H9 (cell line): Measurements from ENCODE around the gene EVX2. TPM values are rescaled to one million over a fixed set of nuclear protein-coding genes. Genes with fewer than 3 reads are reported as not detected.
A peak's percentile ranks its signal among the peaks of the same experiment; 100 is the strongest.

Experiments
- DNase-seq: peaks from one replicate; pipeline ENCODE4 v3.0.0-alpha.2; 2017
- H2AFZ ChIP-seq: one replicate; pipeline ENCODE4 v1.6.1; 2013; ENCODE audit warnings: mild to moderate bottlenecking, low read length, control low read depth, moderate library complexity
- H2AK5ac ChIP-seq: 2 replicates; pipeline ENCODE4 v1.6.1; 2013; ENCODE audit warnings: low read length, control low read depth, mixed read lengths; ENCODE audit not compliant: insufficient read length
- H2BK120ac ChIP-seq: one replicate; pipeline ENCODE4 v1.6.1; 2013; ENCODE audit warnings: low read depth, mild to moderate bottlenecking, low read length, control low read depth, inconsistent platforms; ENCODE audit not compliant: poor library complexity, severe bottlenecking
- H2BK12ac ChIP-seq: 2 replicates; pipeline ENCODE4 v1.6.1; 2013; ENCODE audit warnings: low read length, control low read depth, mixed read lengths, low read depth; ENCODE audit not compliant: insufficient read length
- H2BK15ac ChIP-seq: 2 replicates; pipeline ENCODE4 v1.6.1; 2013; ENCODE audit warnings: low read depth, low read length, control low read depth
- H2BK20ac ChIP-seq: one replicate; pipeline ENCODE4 v1.6.1; 2013; ENCODE audit warnings: low read depth, mild to moderate bottlenecking, low read length, control low read depth, inconsistent platforms; ENCODE audit not compliant: poor library complexity, severe bottlenecking
- H2BK5ac ChIP-seq: 2 replicates; pipeline ENCODE4 v1.6.1; 2013; ENCODE audit warnings: low read length, control low read depth, mixed read lengths; ENCODE audit not compliant: insufficient read length
- H3K14ac ChIP-seq: 2 replicates; pipeline ENCODE4 v1.6.1; 2013; ENCODE audit warnings: low read length, control low read depth; ENCODE audit not compliant: insufficient read depth
- H3K18ac ChIP-seq: 2 replicates; pipeline ENCODE4 v1.6.1; 2013; ENCODE audit warnings: low read depth, mild to moderate bottlenecking, mixed read lengths, low read length, control low read depth; ENCODE audit not compliant: insufficient read length
- H3K23ac ChIP-seq: 2 replicates; pipeline ENCODE4 v1.6.1; 2013; ENCODE audit warnings: low read length, control low read depth, mixed read lengths, low read depth; ENCODE audit not compliant: insufficient read length
- H3K23me2 ChIP-seq: 2 replicates; pipeline ENCODE4 v1.6.1; 2013; ENCODE audit warnings: low read depth, mild to moderate bottlenecking, mixed read lengths, low read length, control low read depth; ENCODE audit not compliant: insufficient read length, poor library complexity, severe bottlenecking
- H3K27ac ChIP-seq: 2 replicates; pipeline ENCODE4 v1.5.1; 2013; ENCODE audit warnings: low read length, control low read depth, mixed read lengths, low read depth; ENCODE audit not compliant: insufficient read length
- H3K27me3 ChIP-seq: 2 replicates; pipeline ENCODE4 v1.6.1; 2013; ENCODE audit warnings: low read length, control low read depth, inconsistent platforms; ENCODE audit not compliant: insufficient read depth
- H3K4ac ChIP-seq: 2 replicates; pipeline ENCODE4 v1.6.1; 2013; ENCODE audit warnings: low read depth, mild to moderate bottlenecking, control low read depth, inconsistent platforms, low read length, moderate library complexity
- H3K4me1 ChIP-seq: 2 replicates; pipeline ENCODE4 v1.6.1; 2013; ENCODE audit warnings: low read length, control low read depth, inconsistent platforms; ENCODE audit not compliant: insufficient read depth
- H3K4me2 ChIP-seq: 2 replicates; pipeline ENCODE4 v1.6.1; 2013; ENCODE audit warnings: low read length, control low read depth, mixed read lengths; ENCODE audit not compliant: insufficient read length, insufficient read depth
- H3K56ac ChIP-seq: 2 replicates; pipeline ENCODE4 v1.6.1; 2013; ENCODE audit warnings: low read depth, mild to moderate bottlenecking, mixed read lengths, low read length, control low read depth; ENCODE audit not compliant: insufficient read length
- H3K79me1 ChIP-seq: 2 replicates; pipeline ENCODE4 v1.6.1; 2013; ENCODE audit warnings: low read depth, mild to moderate bottlenecking, moderate library complexity, low read length, control low read depth, inconsistent platforms; ENCODE audit not compliant: insufficient read depth, poor library complexity, severe bottlenecking
- H3K79me2 ChIP-seq: 2 replicates; pipeline ENCODE4 v1.6.1; 2013; ENCODE audit warnings: low read length, control low read depth, inconsistent platforms; ENCODE audit not compliant: insufficient read depth
- H3K9ac ChIP-seq: 2 replicates; pipeline ENCODE4 v1.6.1; 2013; ENCODE audit warnings: low read length, control low read depth, mixed read lengths; ENCODE audit not compliant: insufficient read length; ENCODE audit errors: extremely low read depth
- H3K9me3 ChIP-seq: one replicate; pipeline ENCODE4 v1.6.1; 2013; ENCODE audit warnings: low read depth, low read length, inconsistent platforms; ENCODE audit not compliant: control insufficient read depth
- H3T11ph ChIP-seq: one replicate; pipeline ENCODE4 v1.6.1; 2013; ENCODE audit warnings: mild to moderate bottlenecking, low read length, control low read depth, inconsistent platforms
- H4K20me1 ChIP-seq: one replicate; pipeline ENCODE4 v1.6.1; 2013; ENCODE audit not compliant: control insufficient read depth, insufficient read length, insufficient read depth
- H4K5ac ChIP-seq: 2 replicates; pipeline ENCODE4 v1.6.1; 2013; ENCODE audit warnings: low read depth, mild to moderate bottlenecking, mixed read lengths, low read length, control low read depth; ENCODE audit not compliant: insufficient read length
- H4K8ac ChIP-seq: replicated peaks from 2 replicates; pipeline ENCODE4 v1.6.1; 2013; ENCODE audit warnings: low read length, control low read depth, mixed read lengths, low read depth; ENCODE audit not compliant: insufficient read length
- H4K91ac ChIP-seq: 2 replicates; pipeline ENCODE4 v1.6.1; 2013; ENCODE audit warnings: low read depth, mild to moderate bottlenecking, moderate library complexity, mixed read lengths, low read length, control low read depth; ENCODE audit not compliant: insufficient read length
- H3K27ac Mint-ChIP-seq, 3 experiments: 2 replicates in 2 of 3; 3 replicates in 1 of 3; pipeline ENCODE4 v1.8.0; 2020 to 2021; ENCODE audit warnings: mixed read lengths in 3 of 3, mild to moderate bottlenecking in 1 of 3, moderate library complexity in 1 of 3
- H3K27me3 Mint-ChIP-seq: 2 replicates; pipeline ENCODE4 v1.8.0; 2021; ENCODE audit warnings: low read depth, mild to moderate bottlenecking, moderate library complexity, mixed read lengths
- H3K36me3 Mint-ChIP-seq, 3 experiments: 2 replicates in 2 of 3; 3 replicates in 1 of 3; pipeline ENCODE4 v1.8.0; 2020 to 2021; ENCODE audit warnings: low read depth in 3 of 3, mixed read lengths in 3 of 3; ENCODE audit not compliant: insufficient read depth in 1 of 3
- H3K4me1 Mint-ChIP-seq, 2 experiments: 2 replicates each; pipeline ENCODE4 v1.8.0; 2020; ENCODE audit warnings: mixed read lengths in 2 of 2
- H3K4me3 Mint-ChIP-seq, 2 experiments: 2 replicates in 1 of 2; 3 replicates in 1 of 2; pipeline ENCODE4 v1.8.0; 2020 to 2021; ENCODE audit warnings: mild to moderate bottlenecking in 2 of 2, mixed read lengths in 2 of 2, moderate library complexity in 1 of 2
- H3K9me3 Mint-ChIP-seq, 2 experiments: 2 replicates in 1 of 2; 3 replicates in 1 of 2; pipeline ENCODE4 v1.8.0; 2020; ENCODE audit warnings: mild to moderate bottlenecking in 2 of 2, mixed read lengths in 2 of 2, moderate library complexity in 1 of 2
- CTCF ChIP-seq: fragments of 200-600 bp; sonication (generic); conservative IDR thresholded peaks from 3 replicates; pipeline ENCODE4 v1.8.0; 2021; ENCODE audit warnings: antibody characterized with exemption, mild to moderate bottlenecking
- WGBS: extraction: QIAGEN DNeasy Blood & Tissue Kit; methylation state at CpG from one replicate; pipeline ENCODE4 v1.1.7; 2013; ENCODE audit warnings: missing lambda C conversion rate, low lambda C conversion rate, mixed read lengths; ENCODE audit not compliant: insufficient read length; ENCODE audit errors: extremely low coverage; 5-methylcytosine and 5-hydroxymethylcytosine counted together
- total RNA-seq: library from RNA; stranded (reverse); gene quantifications from 2 replicates; pipeline ENCODE4 v1.2.1, GENCODE V29; 2021

The EVX2 gene
- total RNA-seq, 1 experiment from 2014 or later, result not detected

DNA sequence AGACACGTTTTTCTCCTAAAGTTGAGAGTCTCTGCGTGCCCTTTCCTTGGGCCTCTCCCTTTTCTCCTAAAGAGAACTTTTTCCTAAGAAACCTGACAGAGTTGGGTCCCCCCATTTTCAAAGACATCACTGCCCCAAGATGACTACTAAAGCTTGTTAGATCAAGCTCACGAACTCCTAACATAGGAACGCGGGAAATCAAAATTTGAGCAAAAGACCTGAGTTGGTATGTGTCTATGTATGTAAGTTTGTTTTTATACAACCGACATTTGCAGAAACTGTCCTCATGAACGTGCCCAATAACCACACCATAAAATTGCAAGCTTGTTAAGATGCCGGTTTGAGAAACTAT lies 10.1 kb upstream of the EVX2 start:
- no peak overlapping the region for H3K14ac ChIP-seq
- no peaks in the 10 kb centered on the region for H3K9me3 ChIP-seq
- peaks cover 6% of the 10 kb centered on the region for H3K4me1 ChIP-seq
- H2BK15ac ChIP-seq, result no peak overlapping the region
- H3K27ac Mint-ChIP-seq, result no peak overlapping the region
- no peak overlapping the region for H3K23ac ChIP-seq
- H4K8ac ChIP-seq, result no peak overlapping the region
- H3K79me1 ChIP-seq, result no peaks in the 10 kb centered on the region
- peaks cover 97% of the 10 kb centered on the region for H3K27me3 Mint-ChIP-seq
- no peak overlapping the region for H3K56ac ChIP-seq
- H2AFZ ChIP-seq, result no peak overlapping the region
- H2BK120ac ChIP-seq, result no peak overlapping the region
- peaks cover 0 to 3% (median 0%) of the 10 kb centered on the region in 3 experiments; a peak in 2 of 7 replicates for H3K36me3 Mint-ChIP-seq
- H3K9ac ChIP-seq, result no peak overlapping the region
- H3K4me2 ChIP-seq, result peak overlapping the region; percentile 43
- WGBS, result no CpG with 5 or more reads among the region's 8 CpGs
- H4K5ac ChIP-seq, result no peak overlapping the region
- no peak for DNase-seq
- no peaks in the 10 kb centered on the region for H4K20me1 ChIP-seq
- no peak overlapping the region for H2BK5ac ChIP-seq
- H2AK5ac ChIP-seq, result no peak overlapping the region
- H3K18ac ChIP-seq, result no peak overlapping the region
- H3T11ph ChIP-seq, result no peak overlapping the region
- no peak overlapping the region for H4K91ac ChIP-seq
- H2BK12ac ChIP-seq, result no peak overlapping the region
- H2BK20ac ChIP-seq, result no peak overlapping the region
- H3K23me2 ChIP-seq, result peaks cover 5% of the 10 kb centered on the region
- H3K4me3 Mint-ChIP-seq, result peak overlapping the region in 1 of 2 experiments; percentile 31; a peak in 3 of 5 replicates
- peaks cover 8 to 28% of the 10 kb centered on the region in 2 experiments; a peak in 4 of 5 replicates for H3K9me3 Mint-ChIP-seq
- H3K27ac ChIP-seq, result no peak overlapping the region
- H3K4me1 Mint-ChIP-seq, result peaks cover 25 to 38% of the 10 kb centered on the region in 2 experiments
- no peak for TF ChIP-seq CTCF
- H3K79me2 ChIP-seq, result no peaks in the 10 kb centered on the region
- peaks cover 83% of the 10 kb centered on the region for H3K27me3 ChIP-seq
- no peak overlapping the region for H3K4ac ChIP-seq
